Ishikawa (cell line): Measurements from ENCODE around the gene TET2.

Source experiments
- EP300 ChIP-seq: IDR thresholded peaks from 2 replicates; pipeline ENCODE4 v1.6.1; 2012; ENCODE audit warnings: borderline replicate concordance
- NFIC ChIP-seq: IDR thresholded peaks from 2 replicates; pipeline ENCODE4 v1.6.1; 2012
- RAD21 ChIP-seq: IDR thresholded peaks from 2 replicates; pipeline ENCODE4 v1.6.1; 2012; ENCODE audit warnings: low read depth
- REST ChIP-seq: IDR thresholded peaks from 2 replicates; pipeline ENCODE4 v1.6.1; 2012; ENCODE audit warnings: low read depth, mild to moderate bottlenecking
- TEAD4 ChIP-seq: IDR thresholded peaks from 2 replicates; pipeline ENCODE4 v1.6.1; 2012
- YY1 ChIP-seq: IDR thresholded peaks from 2 replicates; pipeline ENCODE4 v1.6.1; 2012; ENCODE audit warnings: low read depth

DNA sequence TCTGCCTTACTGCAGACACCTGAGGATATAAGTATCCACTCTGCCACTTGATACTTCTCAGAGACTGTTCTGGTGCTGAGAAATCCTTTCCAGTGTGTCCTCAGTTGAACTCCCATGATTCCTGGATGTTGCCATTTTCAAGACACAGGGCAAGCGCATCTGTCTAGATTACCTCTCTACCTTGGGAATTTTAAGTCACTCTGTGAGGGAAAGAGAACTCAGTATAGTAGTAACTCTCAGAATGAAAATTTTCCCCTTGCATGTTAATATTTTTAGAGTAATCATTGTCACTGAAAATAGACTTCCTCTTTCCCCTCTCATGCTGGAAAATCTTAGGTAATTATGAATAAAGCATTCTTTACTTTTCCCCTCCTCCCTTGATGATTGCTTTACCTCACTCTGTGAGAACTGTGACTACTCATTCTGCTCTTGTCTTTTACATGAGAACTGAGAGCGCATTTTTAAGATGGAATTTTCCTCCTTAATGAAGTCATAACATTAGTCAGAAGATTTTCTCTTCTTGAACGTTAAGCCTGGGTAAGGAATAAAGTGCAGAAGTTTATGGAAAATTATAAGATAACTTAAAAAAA is 45.0 kb downstream of the TET2 start:
- TF ChIP-seq EP300 (no peak), NFIC (no peak), REST (no peak), YY1 (no peak), RAD21 (no peak), TEAD4 (no peak)
